ENCODE data around the gene KRT23.

KRT23 gene

GRCh38 chr17:40937384-40937819, at the start of gene KRT23:
Gene KRT23 (minus strand): TSS chr17:40937646. CDS start chr17:40936603, 1,043 bp downstream.
- TF ChIP-seq TCF7L2 (IDR thresholded peaks at IDR 0.05; ENCODE audit: borderline replicate concordance, low read depth, low read length) = no peak
- TF ChIP-seq ZNF645 (tag by site-specific recombination; IDR thresholded peaks at IDR 0.05) = no peak
- no peak for TF ChIP-seq ZEB2 (tag by site-specific recombination; IDR thresholded peaks at IDR 0.05)
- TF ChIP-seq REST (tag by site-specific recombination; IDR thresholded peaks at IDR 0.05) = no peak
- TF ChIP-seq ZNF138 (tag by site-specific recombination; IDR thresholded peaks at IDR 0.05; ENCODE audit: borderline replicate concordance) = no peak
- no peak for TF ChIP-seq YY2 (tag by site-specific recombination; IDR thresholded peaks at IDR 0.05)
- no peak for TF ChIP-seq ZNF518A (tag by site-specific recombination; conservative IDR thresholded peaks at IDR 0.05; ENCODE audit: low read depth)
- TF ChIP-seq ZNF837 (tag by site-specific recombination; IDR thresholded peaks at IDR 0.05) = no peak
- no peak for TF ChIP-seq ZNF302 (tag by site-specific recombination; IDR thresholded peaks at IDR 0.05; ENCODE audit: low read depth)
- no peak for TF ChIP-seq ZNF335 (tag by site-specific recombination; conservative IDR thresholded peaks at IDR 0.05)
- TF ChIP-seq HOXD13 (CRISPR knock-in tag; IDR thresholded peaks at IDR 0.05; ENCODE audit: borderline replicate concordance) = no peak
- no peak for TF ChIP-seq BCL11A (tag by site-specific recombination; IDR thresholded peaks at IDR 0.05; ENCODE audit: low read depth)
- TF ChIP-seq KLF7 (tag by site-specific recombination; IDR thresholded peaks at IDR 0.05; ENCODE audit: borderline replicate concordance) = no peak
- TF ChIP-seq HIC1 (tag by site-specific recombination; IDR thresholded peaks at IDR 0.05) = no peak
- TF ChIP-seq ZNF600 (tag by site-specific recombination; IDR thresholded peaks at IDR 0.05) = no peak
- TF ChIP-seq ZNF544 (tag by site-specific recombination; IDR thresholded peaks at IDR 0.05) = no peak
- TF ChIP-seq ZFP69B (tag by site-specific recombination; IDR thresholded peaks at IDR 0.05) = no peak
- TF ChIP-seq SP3 (tag by site-specific recombination; IDR thresholded peaks at IDR 0.05) = no peak
- no peak for TF ChIP-seq GLI2 (tag by site-specific recombination; IDR thresholded peaks at IDR 0.05; ENCODE audit: borderline replicate concordance, low read depth)
- TF ChIP-seq ZSCAN23 (tag by site-specific recombination; IDR thresholded peaks at IDR 0.05) = no peak
- H3K9me3 ChIP-seq (ENCODE audit: control insufficient read depth, insufficient read depth, low read depth, low read length) = no peaks in the 10 kb centered on the region
- H3K27ac ChIP-seq (ENCODE audit: extremely low read depth, low read depth, low read length) = no peak within 1 kb of the TSS
- no peaks in the 10 kb centered on the region for H3K36me3 ChIP-seq (ENCODE audit: control insufficient read depth in 2 of 2, insufficient read depth in 1 of 2, low read length in 2 of 2)
- H3K4me3 ChIP-seq (ENCODE audit: low read depth, low read length) = no peak within 1 kb of the TSS
- ChIA-PET POLR2A (no interaction called here), CTCF (interaction anchor here (0.6 to 0.7 kb wide), 2 partner anchors 725 to 972 kb away, joined by 3 to 4 read pairs; no protein-coding TSS in a partner anchor)
- no peaks in the 10 kb centered on the region for H3K4me1 ChIP-seq (ENCODE audit: control insufficient read depth, insufficient read depth, low read length)

All from HEK293 (cell line).